ENCODE data around the gene GHDC.
A peak's percentile ranks its signal among the peaks of the same experiment; 100 is the strongest.
"Not testable (repeated sequence)": the region's sequence is repeated elsewhere in the genome, so short reads cannot be mapped to it uniquely, and the experiment has no call there.

GHDC gene, protein sequence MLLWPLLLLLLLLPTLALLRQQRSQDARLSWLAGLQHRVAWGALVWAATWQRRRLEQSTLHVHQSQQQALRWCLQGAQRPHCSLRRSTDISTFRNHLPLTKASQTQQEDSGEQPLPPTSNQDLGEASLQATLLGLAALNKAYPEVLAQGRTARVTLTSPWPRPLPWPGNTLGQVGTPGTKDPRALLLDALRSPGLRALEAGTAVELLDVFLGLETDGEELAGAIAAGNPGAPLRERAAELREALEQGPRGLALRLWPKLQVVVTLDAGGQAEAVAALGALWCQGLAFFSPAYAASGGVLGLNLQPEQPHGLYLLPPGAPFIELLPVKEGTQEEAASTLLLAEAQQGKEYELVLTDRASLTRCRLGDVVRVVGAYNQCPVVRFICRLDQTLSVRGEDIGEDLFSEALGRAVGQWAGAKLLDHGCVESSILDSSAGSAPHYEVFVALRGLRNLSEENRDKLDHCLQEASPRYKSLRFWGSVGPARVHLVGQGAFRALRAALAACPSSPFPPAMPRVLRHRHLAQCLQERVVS

DNA sequence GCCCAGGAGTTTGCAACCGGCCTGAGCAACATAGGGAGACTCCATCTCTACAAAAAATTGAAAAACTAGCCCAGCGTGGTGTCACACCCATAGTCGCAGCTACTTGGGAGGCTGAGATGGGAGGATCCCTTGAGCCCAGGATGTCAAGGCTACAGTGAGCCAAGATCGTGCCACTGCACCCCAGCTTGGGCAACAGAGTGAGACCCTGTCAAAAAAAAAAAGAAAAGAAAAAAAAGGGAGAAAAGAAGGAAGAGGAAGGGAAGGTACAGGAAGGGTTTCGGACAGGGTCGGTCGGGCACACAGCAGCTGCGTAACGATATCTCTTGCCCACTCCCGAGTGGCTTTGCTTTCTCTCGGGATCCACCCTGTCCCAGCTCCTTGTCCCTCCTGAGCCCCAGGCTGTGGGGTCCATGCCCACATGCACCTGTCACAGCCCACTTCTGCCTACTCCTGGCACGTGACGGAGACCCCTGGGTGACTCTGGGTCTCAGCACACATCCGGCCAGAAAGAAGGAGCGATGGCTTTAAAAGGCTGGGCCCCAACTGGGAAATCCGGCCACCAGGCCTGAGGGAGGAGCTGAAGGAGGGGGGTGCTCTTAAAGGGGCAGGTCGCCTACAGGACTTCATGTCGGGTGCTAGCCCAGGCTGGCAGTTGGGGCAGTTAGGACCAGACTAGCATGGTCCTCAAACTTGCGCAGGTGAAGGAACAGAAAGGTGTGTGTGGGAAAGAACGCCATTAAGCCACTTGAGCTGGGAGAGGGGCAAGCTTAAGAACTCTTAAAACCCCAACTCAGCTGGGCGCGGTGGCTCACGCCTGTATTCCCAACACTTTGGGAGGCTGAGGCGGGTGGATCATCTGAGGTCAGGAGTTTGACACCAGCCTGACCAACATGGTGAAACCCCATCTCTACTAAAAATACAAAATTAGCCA, at the start of gene GHDC:
Gene GHDC, minus strand, starts transcription at position 526 of the 931 bp plus-strand sequence. CDS start 913 bp downstream, outside the sequence.
- Histone ChIP-seq H3K4me3 (replicated peaks; ENCODE audit: low read depth, low read length) (peak within 1 kb of the TSS; percentile 82), H3K36me3 (ENCODE audit: control insufficient read depth, insufficient read depth, low read length) (no peaks in the 10 kb centered on the region; the same call in 1 of the 2 replicates), H3K27me3 (replicated peaks; ENCODE audit: control insufficient read depth, insufficient read depth, low read length) (no peaks in the 10 kb centered on the region)
- DNase-seq (ENCODE audit: extremely low read depth, insufficient read length) = peak; percentile 77
- no peak for TF ChIP-seq CTCF (IDR thresholded peaks at IDR 0.05; ENCODE audit: insufficient read depth, low read length, poor library complexity, severe bottlenecking)

- no peak for DNase-seq (ENCODE audit: extremely low read depth, insufficient read length)
- no peak for TF ChIP-seq CTCF (IDR thresholded peaks at IDR 0.05; ENCODE audit: insufficient read depth, low read length, poor library complexity, severe bottlenecking)
Observed at GRCh38 chr17:42243493-42243982, 49.2 kb upstream of the GHDC start.

GRCh38 chr17:42241871-42242270, 47.6 kb upstream of the GHDC start:
- H3K27me3 ChIP-seq (replicated peaks; ENCODE audit: control insufficient read depth, insufficient read depth, low read length) = no peaks in the 10 kb centered on the region
- no peaks in the 10 kb centered on the region for H3K36me3 ChIP-seq (ENCODE audit: control insufficient read depth, insufficient read depth, low read length)
- no peak for DNase-seq (ENCODE audit: extremely low read depth, insufficient read length)
- TF ChIP-seq CTCF (IDR thresholded peaks at IDR 0.05; ENCODE audit: insufficient read depth, low read length, poor library complexity, severe bottlenecking) = no peak
- H3K4me3 ChIP-seq (replicated peaks; ENCODE audit: low read depth, low read length) = no peak overlapping the region

More at GRCh38 chr17:42243493-42243982, 49.2 kb upstream of the GHDC start:
- no peaks in the 10 kb centered on the region for H3K27me3 ChIP-seq (replicated peaks; ENCODE audit: control insufficient read depth, insufficient read depth, low read length)
- no peak overlapping the region for H3K4me3 ChIP-seq (replicated peaks; ENCODE audit: low read depth, low read length)
- H3K36me3 ChIP-seq (ENCODE audit: control insufficient read depth, insufficient read depth, low read length) = no peaks in the 10 kb centered on the region

DNA sequence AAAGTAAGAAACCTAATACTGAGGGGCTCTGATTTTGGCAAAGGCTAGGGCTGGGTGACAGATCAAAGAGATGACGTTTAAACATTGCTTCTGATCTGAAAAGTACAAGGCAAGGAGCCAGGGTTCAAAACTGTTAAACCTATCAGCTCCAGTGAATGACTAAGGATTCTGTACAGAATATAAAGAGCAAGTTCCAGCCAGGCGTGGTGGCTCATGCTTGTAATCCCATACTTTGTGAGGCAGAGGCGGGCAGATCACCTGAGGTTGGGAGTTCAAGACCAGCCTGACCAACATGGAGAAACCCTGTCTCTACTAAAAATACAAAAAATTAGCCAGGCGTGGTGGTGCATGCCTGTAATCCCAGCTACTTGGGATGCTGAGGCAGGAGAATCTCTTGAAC, 46.6 kb upstream of the GHDC start:
- not testable (repeated sequence) for H3K4me3 ChIP-seq (replicated peaks; ENCODE audit: low read depth, low read length); H3K36me3 ChIP-seq (ENCODE audit: control insufficient read depth, insufficient read depth, low read length); DNase-seq (ENCODE audit: extremely low read depth, insufficient read length); H3K27me3 ChIP-seq (replicated peaks; ENCODE audit: control insufficient read depth, insufficient read depth, low read length)

DNA sequence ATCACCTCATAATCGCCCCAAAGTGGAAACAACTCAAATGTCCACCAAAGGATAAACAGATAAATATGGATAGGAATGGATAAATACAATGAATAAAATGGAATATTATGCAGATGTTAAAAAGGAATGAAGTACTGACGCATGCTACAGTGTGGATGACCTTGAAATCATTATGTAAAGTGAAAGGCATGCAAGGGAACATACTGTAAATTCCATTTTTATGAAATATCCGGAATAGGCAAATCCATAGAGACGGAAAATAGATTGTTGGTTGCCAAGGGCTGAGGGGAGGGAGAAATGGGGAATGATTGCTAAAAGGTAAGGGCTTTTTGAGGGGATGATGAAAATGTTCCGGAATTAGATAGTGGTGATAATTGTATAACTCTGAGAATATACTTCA, 45.9 kb upstream of the GHDC start:
- TF ChIP-seq CTCF (IDR thresholded peaks at IDR 0.05; ENCODE audit: insufficient read depth, low read length, poor library complexity, severe bottlenecking) = no peak

DNA sequence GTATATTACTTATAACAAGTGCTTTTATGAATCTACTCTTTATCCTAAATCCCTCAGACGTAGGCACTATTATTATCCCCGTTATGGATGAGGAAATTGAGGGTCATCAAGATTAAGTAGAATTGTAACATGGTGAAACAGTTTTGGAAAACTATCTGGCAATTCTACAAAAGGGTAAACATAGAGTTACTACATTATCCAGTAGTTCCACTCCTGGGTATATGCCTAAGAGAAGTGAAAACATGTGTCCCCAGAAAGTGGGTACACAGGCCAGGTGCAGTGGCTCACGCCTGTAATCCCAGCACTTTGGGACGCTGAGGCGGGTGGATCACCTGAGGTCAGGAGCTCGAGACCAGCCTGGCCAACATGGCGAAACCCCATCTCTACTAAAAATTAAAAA, 45.3 kb upstream of the GHDC start:
- not testable (repeated sequence) for H3K27me3 ChIP-seq (replicated peaks; ENCODE audit: control insufficient read depth, insufficient read depth, low read length); DNase-seq (ENCODE audit: extremely low read depth, insufficient read length); H3K4me3 ChIP-seq (replicated peaks; ENCODE audit: low read depth, low read length)

More for the DNA sequence above, 45.9 kb upstream of the GHDC start:
- DNase-seq (ENCODE audit: extremely low read depth, insufficient read length) = no peak
- no peaks in the 10 kb centered on the region for H3K27me3 ChIP-seq (replicated peaks; ENCODE audit: control insufficient read depth, insufficient read depth, low read length)
- H3K36me3 ChIP-seq (ENCODE audit: control insufficient read depth, insufficient read depth, low read length) = no peaks in the 10 kb centered on the region
- H3K4me3 ChIP-seq (replicated peaks; ENCODE audit: low read depth, low read length) = no peak overlapping the region

More for the DNA sequence above, 45.3 kb upstream of the GHDC start:
- not testable (repeated sequence) for H3K36me3 ChIP-seq (ENCODE audit: control insufficient read depth, insufficient read depth, low read length)
